PC-9 (cell line): ENCODE measurements around the gene LURAP1L.

ENCODE experiments used
- EZH2 ChIP-seq: fragments of 200-600 bp; sonication (generic); IDR thresholded peaks from 2 replicates; pipeline ENCODE4 v1.8.0; 2017; ENCODE audit warnings: antibody characterized with exemption, low read depth
- TF ChIP-seq, protein P1 (sequence below): fragments of 200-600 bp; sonication (generic); conservative IDR thresholded peaks from 2 replicates; pipeline ENCODE4 v1.6.1; 2017; ENCODE audit warnings: mixed run types, antibody characterized with exemption, mild to moderate bottlenecking, moderate library complexity

- TF ChIP-seq, protein P1, sequence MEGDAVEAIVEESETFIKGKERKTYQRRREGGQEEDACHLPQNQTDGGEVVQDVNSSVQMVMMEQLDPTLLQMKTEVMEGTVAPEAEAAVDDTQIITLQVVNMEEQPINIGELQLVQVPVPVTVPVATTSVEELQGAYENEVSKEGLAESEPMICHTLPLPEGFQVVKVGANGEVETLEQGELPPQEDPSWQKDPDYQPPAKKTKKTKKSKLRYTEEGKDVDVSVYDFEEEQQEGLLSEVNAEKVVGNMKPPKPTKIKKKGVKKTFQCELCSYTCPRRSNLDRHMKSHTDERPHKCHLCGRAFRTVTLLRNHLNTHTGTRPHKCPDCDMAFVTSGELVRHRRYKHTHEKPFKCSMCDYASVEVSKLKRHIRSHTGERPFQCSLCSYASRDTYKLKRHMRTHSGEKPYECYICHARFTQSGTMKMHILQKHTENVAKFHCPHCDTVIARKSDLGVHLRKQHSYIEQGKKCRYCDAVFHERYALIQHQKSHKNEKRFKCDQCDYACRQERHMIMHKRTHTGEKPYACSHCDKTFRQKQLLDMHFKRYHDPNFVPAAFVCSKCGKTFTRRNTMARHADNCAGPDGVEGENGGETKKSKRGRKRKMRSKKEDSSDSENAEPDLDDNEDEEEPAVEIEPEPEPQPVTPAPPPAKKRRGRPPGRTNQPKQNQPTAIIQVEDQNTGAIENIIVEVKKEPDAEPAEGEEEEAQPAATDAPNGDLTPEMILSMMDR: no peak
- no peak for TF ChIP-seq EZH2
These were observed 47.3 kb downstream of the LURAP1L start for GRCh38 chr9:12822111-12822510.
